Panc1 (cell line): ENCODE results near the gene PLD1.

Experiments
- SIN3A ChIP-seq: IDR thresholded peaks from 2 replicates; pipeline ENCODE4 v1.6.1; 2012; ENCODE audit warnings: low read depth, mild to moderate bottlenecking, low read length, moderate library complexity, borderline replicate concordance; ENCODE audit not compliant: insufficient read depth
- TF ChIP-seq, protein P1 (sequence below): fragments of 450-650 bp; IDR thresholded peaks from 2 replicates; pipeline ENCODE4 v1.5.1; 2017; ENCODE audit warnings: mild to moderate bottlenecking

DNA sequence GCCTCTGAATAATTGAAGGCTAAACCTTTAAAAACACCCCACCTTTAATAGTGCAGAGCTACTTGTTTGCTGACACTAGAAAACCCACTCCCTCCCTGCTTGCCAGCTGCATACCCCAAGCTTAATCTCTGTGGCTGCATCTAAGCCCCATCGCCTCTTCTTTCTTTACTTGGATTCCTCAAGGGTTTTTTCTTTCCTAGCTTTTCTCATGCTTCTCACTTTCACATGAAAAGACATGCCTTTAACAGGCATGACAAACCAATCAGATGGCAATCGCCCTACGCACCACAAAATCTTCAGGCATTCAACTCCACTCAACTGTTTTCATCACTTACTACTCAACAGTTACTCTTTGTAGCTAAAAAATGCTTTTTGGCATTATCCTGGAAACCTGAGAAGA, 77.5 kb downstream of the PLD1 start:
- TF ChIP-seq, protein P1, sequence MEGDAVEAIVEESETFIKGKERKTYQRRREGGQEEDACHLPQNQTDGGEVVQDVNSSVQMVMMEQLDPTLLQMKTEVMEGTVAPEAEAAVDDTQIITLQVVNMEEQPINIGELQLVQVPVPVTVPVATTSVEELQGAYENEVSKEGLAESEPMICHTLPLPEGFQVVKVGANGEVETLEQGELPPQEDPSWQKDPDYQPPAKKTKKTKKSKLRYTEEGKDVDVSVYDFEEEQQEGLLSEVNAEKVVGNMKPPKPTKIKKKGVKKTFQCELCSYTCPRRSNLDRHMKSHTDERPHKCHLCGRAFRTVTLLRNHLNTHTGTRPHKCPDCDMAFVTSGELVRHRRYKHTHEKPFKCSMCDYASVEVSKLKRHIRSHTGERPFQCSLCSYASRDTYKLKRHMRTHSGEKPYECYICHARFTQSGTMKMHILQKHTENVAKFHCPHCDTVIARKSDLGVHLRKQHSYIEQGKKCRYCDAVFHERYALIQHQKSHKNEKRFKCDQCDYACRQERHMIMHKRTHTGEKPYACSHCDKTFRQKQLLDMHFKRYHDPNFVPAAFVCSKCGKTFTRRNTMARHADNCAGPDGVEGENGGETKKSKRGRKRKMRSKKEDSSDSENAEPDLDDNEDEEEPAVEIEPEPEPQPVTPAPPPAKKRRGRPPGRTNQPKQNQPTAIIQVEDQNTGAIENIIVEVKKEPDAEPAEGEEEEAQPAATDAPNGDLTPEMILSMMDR = no peak
- no peak for TF ChIP-seq SIN3A
